GM23338 (cell line): ENCODE results near the gene MAP4K5. TPM values are rescaled to one million over a fixed set of nuclear protein-coding genes. Genes with fewer than 3 reads are reported as not detected.

Experiments used
- ATAC-seq: fragments of 200-7000 bp; cut with Tn5 transposase; 3 replicates; pipeline ENCODE4 v1.9.1; 2020
- DNase-seq: peaks from one replicate; pipeline ENCODE4 v3.0.0-alpha.2; 2015; ENCODE audit warnings: low spot score
- H2AFZ ChIP-seq: fragments of 200-600 bp; sonication (generic); 2 replicates; pipeline ENCODE4 v1.8.0; 2016; ENCODE audit warnings: antibody characterized with exemption, mild to moderate bottlenecking, moderate library complexity
- H3F3A ChIP-seq: fragments of 200-600 bp; sonication (generic); replicated peaks from 2 replicates; pipeline ENCODE4 v1.8.0; 2017; ENCODE audit warnings: antibody characterized with exemption, mixed run types, low read depth
- H3K27ac ChIP-seq: fragments of 200-600 bp; sonication (generic); 2 replicates; pipeline ENCODE4 v1.6.1; 2016; ENCODE audit warnings: low read depth
- H3K27me3 ChIP-seq: fragments of 200-600 bp; sonication (generic); 2 replicates; pipeline ENCODE4 v1.8.0; 2016; ENCODE audit warnings: mild to moderate bottlenecking, mixed run types, moderate library complexity; ENCODE audit not compliant: insufficient read depth
- H3K36me3 ChIP-seq: fragments of 200-600 bp; sonication (generic); 2 replicates; pipeline ENCODE4 v1.8.0; 2016; ENCODE audit warnings: mild to moderate bottlenecking; ENCODE audit not compliant: insufficient read depth
- H3K4me1 ChIP-seq: fragments of 200-600 bp; sonication (generic); 2 replicates; pipeline ENCODE4 v1.8.0; 2016; ENCODE audit warnings: mild to moderate bottlenecking, moderate library complexity; ENCODE audit not compliant: insufficient read depth
- H3K4me2 ChIP-seq: fragments of 200-600 bp; sonication (generic); 2 replicates; pipeline ENCODE4 v1.7.1; 2017; ENCODE audit warnings: mixed run types
- H3K4me3 ChIP-seq: fragments of 200-600 bp; sonication (generic); 2 replicates; pipeline ENCODE4 v1.6.1; 2016; ENCODE audit warnings: mixed run types
- H3K79me2 ChIP-seq: fragments of 200-600 bp; sonication (generic); replicated peaks from 2 replicates; pipeline ENCODE4 v1.8.0; 2017; ENCODE audit warnings: mild to moderate bottlenecking; ENCODE audit not compliant: insufficient read depth
- H3K9me2 ChIP-seq: fragments of 200-600 bp; sonication (generic); 2 replicates; pipeline ENCODE4 v1.8.0; 2017; ENCODE audit not compliant: insufficient read depth
- H4K20me1 ChIP-seq: fragments of 200-600 bp; sonication (generic); replicated peaks from 2 replicates; pipeline ENCODE4 v1.8.0; 2017; ENCODE audit warnings: mild to moderate bottlenecking; ENCODE audit not compliant: insufficient read depth
- H3K27ac Mint-ChIP-seq: 2 replicates; pipeline ENCODE4 v1.8.0; 2020; ENCODE audit warnings: inconsistent platforms, mild to moderate bottlenecking, moderate library complexity, mixed read lengths
- H3K27me3 Mint-ChIP-seq: 3 replicates; pipeline ENCODE4 v1.8.0; 2022; ENCODE audit warnings: low read depth, mild to moderate bottlenecking, moderate library complexity, mixed read lengths, inconsistent platforms; ENCODE audit not compliant: insufficient read depth, poor library complexity
- H3K36me3 Mint-ChIP-seq: 3 replicates; pipeline ENCODE4 v1.8.0; 2021; ENCODE audit warnings: low read depth, mild to moderate bottlenecking, inconsistent platforms, moderate library complexity, mixed read lengths
- H3K4me1 Mint-ChIP-seq: 3 replicates; pipeline ENCODE4 v1.8.0; 2020; ENCODE audit warnings: mild to moderate bottlenecking, inconsistent platforms, mixed read lengths
- H3K4me3 Mint-ChIP-seq: 3 replicates; pipeline ENCODE4 v1.8.0; 2021; ENCODE audit warnings: moderate library complexity, mild to moderate bottlenecking, inconsistent platforms, mixed read lengths
- H3K9me3 Mint-ChIP-seq: 3 replicates; pipeline ENCODE4 v1.8.0; 2020; ENCODE audit warnings: moderate library complexity, mild to moderate bottlenecking, inconsistent platforms, mixed read lengths
- CREB1 ChIP-seq: fragments of 250-450 bp; sonication (Bioruptor Pico); IDR thresholded peaks from 2 replicates; pipeline ENCODE4 v1.5.0; 2020; ENCODE audit warnings: low read depth, mild to moderate bottlenecking, moderate library complexity
- CTCF ChIP-seq, 2 experiments: fragments of 200-600 bp in 1 of 2; sonication (generic) in 1 of 2; conservative IDR thresholded peaks; 2 replicates each; pipeline versions ENCODE4 v1.5.1 to v1.6.1; 2016 to 2017; ENCODE audit warnings: antibody characterized with exemption in 2 of 2, low read depth in 2 of 2, mild to moderate bottlenecking in 2 of 2, moderate library complexity in 1 of 2
- ETS1 ChIP-seq: IDR thresholded peaks from 2 replicates; pipeline ENCODE4 v1.6.1; 2016; ENCODE audit warnings: antibody characterized with exemption
- EZH2 ChIP-seq: fragments of 200-600 bp; sonication (generic); IDR thresholded peaks from one replicate; pipeline ENCODE4 v1.8.0; 2017; ENCODE audit warnings: antibody characterized with exemption, mild to moderate bottlenecking, low read depth; ENCODE audit not compliant: unreplicated experiment
- EZH2phosphoT487 ChIP-seq: fragments of 200-600 bp; sonication (generic); IDR thresholded peaks from one replicate; pipeline ENCODE4 v1.8.1; 2018; ENCODE audit warnings: antibody characterized with exemption; ENCODE audit not compliant: unreplicated experiment
- JUNB ChIP-seq: IDR thresholded peaks from one replicate; pipeline ENCODE4 v1.6.1; 2016; ENCODE audit warnings: antibody characterized with exemption; ENCODE audit not compliant: unreplicated experiment
- NANOG ChIP-seq: IDR thresholded peaks from 2 replicates; pipeline ENCODE4 v1.6.1; 2016; ENCODE audit warnings: antibody characterized with exemption, borderline replicate concordance
- POLR2AphosphoS5 ChIP-seq: IDR thresholded peaks from 2 replicates; pipeline ENCODE4 v1.6.1; 2016; ENCODE audit warnings: antibody characterized with exemption, low read depth
- REST ChIP-seq: IDR thresholded peaks from one replicate; pipeline ENCODE4 v1.6.1; 2018; ENCODE audit warnings: antibody characterized with exemption; ENCODE audit not compliant: unreplicated experiment
- ZNF114 ChIP-seq: fragments of 250-450 bp; sonication (Bioruptor Pico); IDR thresholded peaks from 2 replicates; pipeline ENCODE4 v1.5.0; 2020; ENCODE audit warnings: mild to moderate bottlenecking, moderate library complexity
- ZNF331 ChIP-seq: fragments of 250-450 bp; sonication (Bioruptor Pico); IDR thresholded peaks from 2 replicates; pipeline ENCODE4 v1.5.0; 2020; ENCODE audit warnings: low read depth, mild to moderate bottlenecking, moderate library complexity
- ZNF462 ChIP-seq: fragments of 250-450 bp; sonication (Bioruptor Pico); IDR thresholded peaks from 2 replicates; pipeline ENCODE4 v1.5.0; 2020; ENCODE audit warnings: mild to moderate bottlenecking, moderate library complexity
- polyA plus RNA-seq: library from polyadenylated mRNA; unstranded; fragments of >200 nt; fragmentation: Nextera tagmentation; extraction: Ambion mirVana; gene quantifications from 2 replicates; pipeline ENCODE4 v1.2.1, GENCODE V29; 2016
- total RNA-seq: library from RNA; depleted of rRNA; stranded (reverse); fragments of >200 nt; shearing (Covaris generic); gene quantifications from 2 replicates; pipeline ENCODE4 v1.2.3, GENCODE V29; 2014

MAP4K5 gene
- total and polyA plus RNA-seq, 2 experiments from 2014 or later, result 71.4 to 74.6 TPM

- Mint-ChIP-seq H3K9me3 (no peaks in the 10 kb centered on the region), H3K4me1 (no peaks in the 10 kb centered on the region), H3K27ac (no peak overlapping the region), H3K27me3 (no peaks in the 10 kb centered on the region), H3K36me3 (peaks cover 18% of the 10 kb centered on the region; the same call in 2 of the 3 replicates), H3K4me3 (no peak overlapping the region)
- H4K20me1 ChIP-seq, result no peaks in the 10 kb centered on the region
- no peak overlapping the region for H2AFZ ChIP-seq
- no peaks in the 10 kb centered on the region for H3F3A ChIP-seq
- no peaks in the 10 kb centered on the region for H3K79me2 ChIP-seq
- no peak overlapping the region for H3K4me3 ChIP-seq
- no peaks in the 10 kb centered on the region for H3K4me1 ChIP-seq
- DNase-seq (no peak), ATAC-seq (no peak)
- no peaks in the 10 kb centered on the region for H3K9me2 ChIP-seq
- no peaks in the 10 kb centered on the region for H3K27me3 ChIP-seq
- H3K36me3 ChIP-seq, result no peaks in the 10 kb centered on the region
- H3K4me2 ChIP-seq, result no peak overlapping the region
- H3K27ac ChIP-seq, result no peak overlapping the region
- TF ChIP-seq EZH2phosphoT487, result no peak
- TF ChIP-seq NANOG, result no peak
- TF ChIP-seq EZH2, result no peak
- TF ChIP-seq ZNF462 (CRISPR knock-in tag), result no peak
- no peak for TF ChIP-seq ZNF114 (CRISPR knock-in tag)
- no peak for TF ChIP-seq REST
- TF ChIP-seq ZNF331, result no peak
- no peak for TF ChIP-seq ETS1
- no peak for TF ChIP-seq POLR2AphosphoS5
- TF ChIP-seq CTCF (conservative IDR thresholded peaks at IDR 0.05; ENCODE audit: low read depth in 2 of 2), result no peak
- TF ChIP-seq JUNB, result no peak
- no peak for TF ChIP-seq CREB1
Measured at GRCh38 chr14:50479041-50479440, 53.3 kb downstream of the MAP4K5 start.
